ENCODE results near the gene PPP1R27.

GRCh38 chr17:81828656-81829055 is 6.2 kb downstream of the PPP1R27 start:
- TF ChIP-seq CTCF (IDR thresholded peaks at IDR 0.05), result no peak
- no peak for TF ChIP-seq POLR2AphosphoS5 (IDR thresholded peaks at IDR 0.05)
